GM10847 (cell line): ENCODE results near the gene LEMD2.

Experiments
- POLR2A ChIP-seq: IDR thresholded peaks from 2 replicates; pipeline ENCODE4 v1.6.1; 2011; ENCODE audit not compliant: insufficient read length; ENCODE audit errors: extremely low read depth

LEMD2 gene

DNA sequence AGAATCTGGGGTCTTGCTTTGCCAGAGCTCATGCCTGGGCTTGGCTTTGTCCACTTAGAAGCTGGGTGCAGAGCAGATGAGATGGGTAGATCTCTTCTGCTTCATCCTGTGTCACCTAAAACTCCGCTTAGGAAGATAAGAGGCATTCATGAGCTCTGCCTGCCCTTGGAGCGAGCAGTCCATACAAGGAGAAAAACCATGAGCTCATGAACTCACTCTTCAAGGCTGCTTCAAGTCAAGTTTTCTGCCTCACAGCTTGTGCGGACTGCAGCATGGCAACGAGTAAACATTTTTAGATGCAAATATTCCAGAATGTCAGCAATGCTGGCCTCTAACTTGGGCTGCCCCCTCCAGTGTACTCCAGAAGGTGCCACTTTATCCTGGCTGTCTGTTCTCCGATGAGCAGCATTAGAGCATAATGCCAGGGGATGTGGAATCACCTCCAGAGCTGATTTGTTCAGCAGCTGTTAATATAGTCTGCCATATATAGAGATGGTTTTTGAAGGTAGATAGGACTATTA, 66.8 kb downstream of the LEMD2 start:
- no peak for TF ChIP-seq POLR2A

GRCh38 chr6:33721508-33721907, 67.4 kb downstream of the LEMD2 start:
- no peak for TF ChIP-seq POLR2A
